ENCODE measurements around the gene SIGLEC8. TPM values are rescaled to one million over a fixed set of nuclear protein-coding genes. Genes with fewer than 3 reads are reported as not detected.

Gene SIGLEC8
- total RNA-seq, 1 experiment from 2014 or later = not detected

GRCh38 chr19:51503286-51503817, 45.1 kb upstream of the SIGLEC8 start:
- no peak overlapping the region for H3K4me3 ChIP-seq (replicated peaks in 1 of 2; ENCODE audit: low read depth in 1 of 2, low read length in 2 of 2)
- no peak overlapping the region for H3K27ac ChIP-seq (ENCODE audit: low read depth, low read length)
- ChIA-PET RAD21 (ENCODE audit: low non-redundant PET in 1 of 2, low total read pairs in 2 of 2, uncharacterized antibody in 2 of 2, unreplicated experiment in 2 of 2) (no interaction called here), POLR2A (no interaction called here), CTCF (no interaction called here)
- no peaks in the 10 kb centered on the region for H3K9me2 ChIP-seq (ENCODE audit: insufficient read depth)
- no peaks in the 10 kb centered on the region for H3K4me1 ChIP-seq (ENCODE audit: control insufficient read depth in 1 of 2, insufficient read depth in 2 of 2, low read length in 2 of 2)
- H3K36me3 ChIP-seq (ENCODE audit: control insufficient read depth in 1 of 2, insufficient read depth in 2 of 2, low read length in 2 of 2) = no peaks in the 10 kb centered on the region
- DNase-seq (ENCODE audit: low read depth, low spot score) (no peak), ATAC-seq (no peak)
- BruUV-seq (replicated peaks) = no TSS peak
- no peak overlapping the region for H2AFZ ChIP-seq (ENCODE audit: low read depth, low read length, poor library complexity, severe bottlenecking)
- no peaks in the 10 kb centered on the region for H4K20me1 ChIP-seq (ENCODE audit: insufficient read depth)
- H3K4me2 ChIP-seq (ENCODE audit: low read length) = no peak overlapping the region
- H3K27me3 ChIP-seq (ENCODE audit: insufficient read depth, low read length) = peaks cover 8% of the 10 kb centered on the region
- intact Hi-C loops (cut with micrococcal nuclease) = no loop called here
- H3K9me3 ChIP-seq (ENCODE audit: control insufficient read depth in 1 of 2, insufficient read depth in 1 of 2, low read depth in 1 of 2, low read length in 2 of 2) = no peaks in the 10 kb centered on the region
- H3K79me2 ChIP-seq (ENCODE audit: insufficient read depth, low read length) = no peaks in the 10 kb centered on the region
- no peak overlapping the region for H3K9ac ChIP-seq (ENCODE audit: low read length)
- no peak for TF ChIP-seq YY1 (IDR thresholded peaks at IDR 0.05; ENCODE audit: extremely low read depth, insufficient replicate concordance, low read depth, low read length)
- TF ChIP-seq REST (IDR thresholded peaks at IDR 0.05; ENCODE audit: low read depth) = no peak
- no peak for TF ChIP-seq EZH2phosphoT487 (IDR thresholded peaks at IDR 0.05; ENCODE audit: borderline replicate concordance)
- no peak for TF ChIP-seq CBX3 (IDR thresholded peaks at IDR 0.05; ENCODE audit: low read depth)
- TF ChIP-seq EZH2 (IDR thresholded peaks at IDR 0.05) = no peak
- no peak for TF ChIP-seq ATF3 (IDR thresholded peaks at IDR 0.05)
- TF ChIP-seq POLR2AphosphoS5 (IDR thresholded peaks at IDR 0.05; ENCODE audit: low read depth, low read length) = no peak
- no peak for TF ChIP-seq SP1 (IDR thresholded peaks at IDR 0.05; ENCODE audit: low read depth)
- no peak for TF ChIP-seq FOSL1 (IDR thresholded peaks at IDR 0.05; ENCODE audit: low read depth)
- no peak for TF ChIP-seq POLR2A (IDR thresholded peaks at IDR 0.05; ENCODE audit: borderline replicate concordance, extremely low read depth, insufficient read depth, insufficient read length)
- TF ChIP-seq EGR1 (IDR thresholded peaks at IDR 0.05; ENCODE audit: low read depth) = no peak
